GM23338 (cell line): ENCODE measurements around the gene BIRC7. TPM values are rescaled to one million over a fixed set of nuclear protein-coding genes. Genes with fewer than 3 reads are reported as not detected.

ENCODE experiments used
- ATAC-seq: fragments of 200-7000 bp; cut with Tn5 transposase; 3 replicates; pipeline ENCODE4 v1.9.1; 2020
- DNase-seq: peaks from one replicate; pipeline ENCODE4 v3.0.0-alpha.2; 2015; ENCODE audit warnings: low spot score
- H2AFZ ChIP-seq: fragments of 200-600 bp; sonication (generic); 2 replicates; pipeline ENCODE4 v1.8.0; 2016; ENCODE audit warnings: antibody characterized with exemption, mild to moderate bottlenecking, moderate library complexity
- H3F3A ChIP-seq: fragments of 200-600 bp; sonication (generic); replicated peaks from 2 replicates; pipeline ENCODE4 v1.8.0; 2017; ENCODE audit warnings: antibody characterized with exemption, mixed run types, low read depth
- H3K27ac ChIP-seq: fragments of 200-600 bp; sonication (generic); 2 replicates; pipeline ENCODE4 v1.6.1; 2016; ENCODE audit warnings: low read depth
- H3K27me3 ChIP-seq: fragments of 200-600 bp; sonication (generic); 2 replicates; pipeline ENCODE4 v1.8.0; 2016; ENCODE audit warnings: mild to moderate bottlenecking, mixed run types, moderate library complexity; ENCODE audit not compliant: insufficient read depth
- H3K36me3 ChIP-seq: fragments of 200-600 bp; sonication (generic); 2 replicates; pipeline ENCODE4 v1.8.0; 2016; ENCODE audit warnings: mild to moderate bottlenecking; ENCODE audit not compliant: insufficient read depth
- H3K4me1 ChIP-seq: fragments of 200-600 bp; sonication (generic); 2 replicates; pipeline ENCODE4 v1.8.0; 2016; ENCODE audit warnings: mild to moderate bottlenecking, moderate library complexity; ENCODE audit not compliant: insufficient read depth
- H3K4me2 ChIP-seq: fragments of 200-600 bp; sonication (generic); 2 replicates; pipeline ENCODE4 v1.7.1; 2017; ENCODE audit warnings: mixed run types
- H3K4me3 ChIP-seq: fragments of 200-600 bp; sonication (generic); 2 replicates; pipeline ENCODE4 v1.6.1; 2016; ENCODE audit warnings: mixed run types
- H3K79me2 ChIP-seq: fragments of 200-600 bp; sonication (generic); replicated peaks from 2 replicates; pipeline ENCODE4 v1.8.0; 2017; ENCODE audit warnings: mild to moderate bottlenecking; ENCODE audit not compliant: insufficient read depth
- H3K9me2 ChIP-seq: fragments of 200-600 bp; sonication (generic); 2 replicates; pipeline ENCODE4 v1.8.0; 2017; ENCODE audit not compliant: insufficient read depth
- H4K20me1 ChIP-seq: fragments of 200-600 bp; sonication (generic); replicated peaks from 2 replicates; pipeline ENCODE4 v1.8.0; 2017; ENCODE audit warnings: mild to moderate bottlenecking; ENCODE audit not compliant: insufficient read depth
- H3K27ac Mint-ChIP-seq: 2 replicates; pipeline ENCODE4 v1.8.0; 2020; ENCODE audit warnings: inconsistent platforms, mild to moderate bottlenecking, moderate library complexity, mixed read lengths
- H3K27me3 Mint-ChIP-seq: 3 replicates; pipeline ENCODE4 v1.8.0; 2022; ENCODE audit warnings: low read depth, mild to moderate bottlenecking, moderate library complexity, mixed read lengths, inconsistent platforms; ENCODE audit not compliant: insufficient read depth, poor library complexity
- H3K36me3 Mint-ChIP-seq: 3 replicates; pipeline ENCODE4 v1.8.0; 2021; ENCODE audit warnings: low read depth, mild to moderate bottlenecking, inconsistent platforms, moderate library complexity, mixed read lengths
- H3K4me1 Mint-ChIP-seq: 3 replicates; pipeline ENCODE4 v1.8.0; 2020; ENCODE audit warnings: mild to moderate bottlenecking, inconsistent platforms, mixed read lengths
- H3K4me3 Mint-ChIP-seq: 3 replicates; pipeline ENCODE4 v1.8.0; 2021; ENCODE audit warnings: moderate library complexity, mild to moderate bottlenecking, inconsistent platforms, mixed read lengths
- H3K9me3 Mint-ChIP-seq: 3 replicates; pipeline ENCODE4 v1.8.0; 2020; ENCODE audit warnings: moderate library complexity, mild to moderate bottlenecking, inconsistent platforms, mixed read lengths
- CTCF ChIP-seq, 2 experiments: fragments of 200-600 bp in 1 of 2; sonication (generic) in 1 of 2; conservative IDR thresholded peaks; 2 replicates each; pipeline versions ENCODE4 v1.5.1 to v1.6.1; 2016 to 2017; ENCODE audit warnings: antibody characterized with exemption in 2 of 2, low read depth in 2 of 2, mild to moderate bottlenecking in 2 of 2, moderate library complexity in 1 of 2
- ETS1 ChIP-seq: IDR thresholded peaks from 2 replicates; pipeline ENCODE4 v1.6.1; 2016; ENCODE audit warnings: antibody characterized with exemption
- NANOG ChIP-seq: IDR thresholded peaks from 2 replicates; pipeline ENCODE4 v1.6.1; 2016; ENCODE audit warnings: antibody characterized with exemption, borderline replicate concordance
- ZNF114 ChIP-seq: fragments of 250-450 bp; sonication (Bioruptor Pico); IDR thresholded peaks from 2 replicates; pipeline ENCODE4 v1.5.0; 2020; ENCODE audit warnings: mild to moderate bottlenecking, moderate library complexity
- ZNF331 ChIP-seq: fragments of 250-450 bp; sonication (Bioruptor Pico); IDR thresholded peaks from 2 replicates; pipeline ENCODE4 v1.5.0; 2020; ENCODE audit warnings: low read depth, mild to moderate bottlenecking, moderate library complexity
- ZNF462 ChIP-seq: fragments of 250-450 bp; sonication (Bioruptor Pico); IDR thresholded peaks from 2 replicates; pipeline ENCODE4 v1.5.0; 2020; ENCODE audit warnings: mild to moderate bottlenecking, moderate library complexity
- polyA plus RNA-seq: library from polyadenylated mRNA; unstranded; fragments of >200 nt; fragmentation: Nextera tagmentation; extraction: Ambion mirVana; gene quantifications from 2 replicates; pipeline ENCODE4 v1.2.1, GENCODE V29; 2016
- total RNA-seq: library from RNA; depleted of rRNA; stranded (reverse); fragments of >200 nt; shearing (Covaris generic); gene quantifications from 2 replicates; pipeline ENCODE4 v1.2.3, GENCODE V29; 2014

BIRC7 gene
- total and polyA plus RNA-seq, 2 experiments from 2014 or later: 0.16 to 0.24 TPM

GRCh38 chr20:63265891-63266515 is 30.3 kb downstream of the BIRC7 start:
- Histone ChIP-seq H2AFZ (no peak overlapping the region), H3K36me3 (no peaks in the 10 kb centered on the region), H3K27ac (no peak overlapping the region), H3F3A (no peaks in the 10 kb centered on the region), H3K4me2 (no peak overlapping the region), H3K4me3 (no peak overlapping the region), H3K27me3 (no peaks in the 10 kb centered on the region), H3K79me2 (no peaks in the 10 kb centered on the region), H3K9me2 (no peaks in the 10 kb centered on the region), H3K4me1 (no peaks in the 10 kb centered on the region), H4K20me1 (no peaks in the 10 kb centered on the region)
- H3K27me3 Mint-ChIP-seq: peaks cover 26% of the 10 kb centered on the region
- peaks cover 16% of the 10 kb centered on the region for H3K4me1 Mint-ChIP-seq
- H3K27ac Mint-ChIP-seq: no peak overlapping the region
- TF ChIP-seq ZNF114 (CRISPR knock-in tag) (no peak), ZNF462 (CRISPR knock-in tag) (no peak), CTCF (conservative IDR thresholded peaks at IDR 0.05; ENCODE audit: low read depth in 2 of 2) (no peak), NANOG (no peak), ETS1 (no peak), ZNF331 (CRISPR knock-in tag) (no peak)
- ATAC-seq (no peak), DNase-seq (no peak)
- H3K36me3 Mint-ChIP-seq: no peaks in the 10 kb centered on the region; the same call in 2 of the 3 replicates
- H3K9me3 Mint-ChIP-seq: no peaks in the 10 kb centered on the region
- H3K4me3 Mint-ChIP-seq: no peak overlapping the region
